Measurements from ENCODE around the gene DCAF8.

- TF ChIP-seq CTCF (conservative IDR thresholded peaks at IDR 0.05; ENCODE audit: low read depth in 2 of 2) (no peak; a peak in 1 of 4 replicates), EZH2 (IDR thresholded peaks at IDR 0.05; ENCODE audit: low read depth, unreplicated experiment) (no peak), EZH2phosphoT487 (IDR thresholded peaks at IDR 0.05; ENCODE audit: unreplicated experiment) (no peak), STAT1 (IDR thresholded peaks at IDR 0.05; ENCODE audit: unreplicated experiment) (no peak)
These were observed 42.0 kb downstream of the DCAF8 start for GRCh38 chr1:160220301-160220700.

Measured in GM23338 (cell line).